Activated effector memory CD4-positive, alpha-beta T cell treated with anti-CD3 and anti-CD28 coated beads, Interleukin-2, amount 50 U/mL, for 16 hours (primary cell): ENCODE results near the gene P2RX6.
"Not testable (repeated sequence)": the region's sequence is repeated elsewhere in the genome, so short reads cannot be mapped to it uniquely, and the experiment has no call there.

Experiments
- DNase-seq: peaks from one replicate; pipeline ENCODE4 v3.0.0-alpha.2; 2020

Gene P2RX6

DNA sequence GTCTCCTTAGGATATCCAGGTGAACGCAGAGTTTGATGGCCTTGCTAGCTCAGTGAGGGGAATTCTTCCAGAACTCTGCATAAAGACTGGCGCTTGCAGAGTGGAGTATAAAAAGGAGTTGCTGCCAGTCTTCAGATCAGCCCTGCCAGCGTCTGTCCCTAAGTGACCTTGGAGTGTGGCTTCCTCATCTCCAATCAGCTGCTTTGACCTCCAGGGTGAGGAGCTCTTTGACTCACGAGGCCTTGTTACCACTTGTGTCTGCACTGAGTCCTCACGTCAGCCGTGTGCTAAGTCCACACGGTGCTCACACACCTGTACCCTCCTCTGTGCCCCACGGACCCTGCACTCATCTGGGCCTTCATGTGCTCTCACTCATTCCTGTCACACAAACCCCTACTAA, 45.4 kb downstream of the P2RX6 start:
- DNase-seq, result not testable (repeated sequence)

DNA sequence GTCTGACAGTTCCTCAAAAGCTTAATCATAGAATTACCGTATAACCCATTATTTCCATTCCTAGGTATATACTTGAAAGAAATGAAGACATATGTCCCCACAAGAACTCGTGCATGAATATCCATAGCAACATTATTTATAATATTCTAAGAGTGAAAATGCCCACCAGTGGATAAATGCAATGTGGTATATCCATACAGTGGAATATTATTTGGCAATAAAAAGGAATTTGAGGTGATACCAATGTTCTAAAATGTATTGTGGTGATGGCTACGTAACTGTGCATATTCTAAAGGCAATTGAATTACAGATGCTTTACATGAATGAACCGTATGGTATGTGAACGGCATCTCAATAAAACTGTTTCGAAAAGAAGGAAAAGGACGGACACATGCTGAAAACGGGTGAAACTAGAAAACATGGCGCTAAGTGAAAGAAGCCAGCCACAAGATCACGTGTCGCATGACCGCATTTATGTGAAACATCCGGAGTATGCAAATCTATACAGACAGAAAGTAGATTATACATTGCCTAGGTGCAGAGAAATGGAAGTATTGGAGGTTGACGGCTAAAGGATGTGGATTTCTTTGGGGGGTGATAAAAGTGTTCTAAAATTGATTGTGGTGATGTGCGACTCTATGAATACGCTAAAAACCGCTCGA, 46.8 kb downstream of the P2RX6 start:
- not testable (repeated sequence) for DNase-seq

DNA sequence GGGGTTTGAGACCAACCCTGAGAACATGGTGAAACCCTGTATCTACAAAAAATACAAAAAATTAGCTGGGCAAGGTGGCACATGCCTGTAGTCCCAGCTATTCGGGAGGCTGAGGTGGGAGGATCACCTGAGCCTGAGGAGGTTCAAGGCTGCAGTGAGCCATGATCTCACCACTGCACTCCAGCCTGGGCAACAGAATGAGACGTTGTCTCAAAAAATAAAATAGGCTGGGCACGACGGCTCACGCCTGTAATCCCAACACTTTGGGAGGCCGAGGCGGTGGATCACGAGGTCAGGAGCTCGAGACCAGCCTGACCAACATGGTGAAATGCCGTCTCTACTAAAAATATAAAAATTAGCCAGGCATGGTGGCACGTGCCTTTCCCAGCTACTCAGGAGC, 49.5 kb downstream of the P2RX6 start:
- DNase-seq, result not testable (repeated sequence)

DNA sequence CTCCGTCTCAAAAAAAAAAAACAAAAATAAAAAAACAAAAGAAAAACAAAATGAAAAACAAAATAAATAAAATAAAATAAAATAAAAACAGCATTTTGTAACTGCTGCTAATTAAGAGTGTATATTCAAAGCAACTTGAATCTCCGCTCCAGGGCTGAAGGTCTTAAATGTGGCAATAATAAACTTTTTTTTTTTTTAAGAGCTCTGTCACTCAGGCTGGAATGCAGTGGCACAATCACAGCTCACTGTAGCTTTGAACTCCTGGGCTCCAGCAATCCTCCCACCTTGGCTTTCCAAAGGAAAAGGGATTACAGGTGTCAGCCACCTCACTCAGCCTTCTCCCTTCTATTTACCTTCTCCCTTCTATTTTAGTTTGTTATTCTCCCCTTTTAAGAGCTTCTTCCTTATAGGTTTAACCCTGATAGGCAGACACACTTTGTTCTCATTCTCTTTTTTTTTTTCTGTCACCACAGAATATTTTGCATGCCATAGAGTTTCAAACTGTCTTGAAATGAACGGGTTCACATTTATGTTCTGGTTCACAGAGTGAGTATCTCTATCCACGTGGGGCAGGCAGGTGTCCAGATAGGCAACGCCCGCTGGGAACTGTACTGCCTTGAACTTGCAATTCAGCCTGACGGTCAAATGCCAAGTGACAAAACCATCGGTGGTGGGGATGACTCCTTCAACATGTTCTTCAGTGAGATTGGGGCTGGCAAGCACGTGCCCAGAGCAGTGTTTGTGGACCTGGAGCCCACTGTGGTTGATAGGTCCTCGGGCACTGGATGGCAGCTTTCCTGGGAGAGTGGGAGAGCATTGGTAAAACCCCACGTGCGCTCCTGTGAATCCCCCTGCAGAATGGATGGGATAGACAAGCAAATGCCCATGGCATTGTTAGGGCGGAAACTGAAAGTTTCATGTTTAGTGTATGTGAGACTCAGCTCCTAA, 50.2 kb downstream of the P2RX6 start:
- DNase-seq, result no peak

DNA sequence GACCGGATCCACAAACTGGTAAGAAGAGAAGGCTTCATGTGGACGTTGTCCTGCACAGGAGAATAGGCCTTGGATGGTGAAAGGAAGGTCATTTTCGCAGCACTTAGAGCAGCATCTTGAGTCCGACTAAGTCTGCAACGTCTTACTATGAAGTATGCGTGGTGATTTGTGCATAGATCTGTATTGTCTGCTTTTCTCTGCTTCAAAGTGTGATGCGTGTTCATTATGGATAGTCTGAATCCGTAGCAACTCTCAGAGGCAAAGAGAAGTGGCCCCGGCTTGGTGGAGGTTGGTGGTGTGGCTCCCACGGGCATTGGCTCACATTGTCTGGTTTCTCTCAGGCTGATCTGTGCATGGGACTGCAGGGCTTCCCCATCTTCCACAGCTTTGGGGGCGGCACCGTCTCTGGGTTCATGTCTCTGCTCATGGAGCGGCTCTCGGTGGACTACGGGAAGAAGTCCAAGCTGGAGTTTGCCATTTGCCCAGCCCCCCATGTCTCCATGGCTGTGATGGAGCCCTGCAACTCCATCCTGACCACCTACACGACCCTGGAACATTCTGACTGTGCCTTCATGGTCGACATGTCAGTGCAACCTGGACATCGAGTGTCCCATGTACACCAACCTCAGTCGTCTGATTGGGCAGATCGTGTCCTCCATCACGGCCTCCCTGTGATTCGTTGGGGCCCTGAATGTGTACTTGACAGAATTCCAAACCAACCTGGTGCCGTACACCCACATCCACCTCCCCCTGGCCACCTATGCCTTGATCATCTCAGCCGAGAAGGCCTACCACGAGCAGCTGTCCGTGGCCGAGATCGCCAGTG, 52.3 kb downstream of the P2RX6 start:
- DNase-seq, result no peak

DNA sequence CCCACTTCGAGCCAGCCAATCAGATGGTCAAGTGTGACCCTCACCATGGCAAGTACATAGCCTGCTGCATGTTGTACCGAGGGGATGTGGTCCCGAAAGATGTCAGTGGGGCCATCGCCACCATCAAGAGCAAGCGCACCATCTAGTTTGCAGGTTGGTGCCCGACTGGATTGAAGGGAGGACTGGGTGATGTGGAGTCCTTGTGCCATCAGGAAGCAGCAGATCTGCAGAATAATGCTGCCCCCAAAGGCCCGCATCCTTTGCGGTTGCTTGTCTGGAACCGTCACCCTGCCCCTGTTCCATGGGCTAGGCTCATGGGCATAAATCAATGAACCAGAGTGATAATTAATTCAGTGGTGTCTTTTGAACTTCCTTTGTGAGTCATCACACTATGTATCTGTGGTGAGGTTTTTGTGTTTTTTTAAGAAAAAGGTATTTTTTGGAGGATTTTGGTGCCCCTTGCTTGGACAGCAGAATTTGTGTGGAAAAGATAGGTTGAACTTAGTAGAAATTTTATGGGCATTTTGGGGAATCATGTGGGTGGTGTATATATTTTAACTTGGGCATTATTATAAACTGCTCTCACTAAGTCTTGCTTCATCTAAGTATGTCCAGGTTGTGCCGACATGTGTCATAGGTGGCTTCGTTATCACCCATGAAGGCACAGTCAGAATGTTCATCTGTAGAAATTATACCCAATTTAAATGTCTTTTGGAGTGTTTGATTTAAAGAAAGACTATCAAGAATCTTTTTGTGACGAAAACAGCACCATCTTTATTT, 53.1 kb downstream of the P2RX6 start:
- no peak for DNase-seq

DNA sequence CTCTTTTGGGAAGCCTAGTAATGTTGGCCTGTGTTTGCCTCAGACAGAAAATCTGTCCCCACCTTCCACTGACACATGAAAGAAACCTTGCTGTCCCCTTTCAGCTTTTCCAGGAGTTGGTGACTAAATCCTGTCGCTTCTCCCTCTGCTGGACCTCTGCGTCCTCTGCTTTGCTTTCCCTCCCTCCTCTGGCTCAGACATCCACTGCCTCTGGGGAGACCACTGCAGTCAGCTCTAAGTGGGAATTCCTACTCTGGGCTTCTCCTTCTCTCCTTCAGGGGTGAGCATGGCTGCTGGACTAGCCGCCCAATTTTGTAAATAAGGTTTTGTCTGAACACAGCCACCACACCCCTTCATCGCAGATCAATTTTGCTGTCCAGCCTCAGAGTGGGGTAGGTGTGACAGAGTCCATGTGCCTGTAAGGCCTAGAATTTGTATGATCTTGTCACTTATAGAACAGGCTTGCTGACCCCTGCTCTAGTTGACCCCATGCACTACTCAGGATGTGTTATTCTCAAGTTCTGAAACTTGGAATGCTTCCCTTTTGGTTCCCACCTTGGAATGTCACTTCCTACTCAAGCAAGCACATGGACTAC, 53.8 kb downstream of the P2RX6 start:
- DNase-seq, result no peak

DNA sequence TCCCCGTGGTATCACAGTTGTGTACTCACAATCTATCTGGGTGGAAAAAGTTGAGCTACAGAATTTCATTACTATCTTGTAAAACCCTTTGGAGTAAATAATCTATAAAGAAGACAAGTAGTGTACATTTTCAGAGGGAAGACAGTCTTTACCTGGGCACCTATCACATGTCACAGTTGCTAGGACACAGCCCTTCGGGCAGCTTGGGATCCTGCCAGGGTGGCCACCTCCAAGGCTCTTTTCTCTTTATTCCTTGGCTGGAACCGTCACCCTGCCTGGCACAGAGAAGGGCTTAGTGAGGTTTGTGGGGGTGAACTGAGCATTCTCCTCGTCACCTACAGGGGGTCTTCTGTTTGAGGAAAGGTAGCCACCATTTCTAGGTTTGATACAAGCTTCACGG, 54.4 kb downstream of the P2RX6 start:
- DNase-seq, result no peak

DNA sequence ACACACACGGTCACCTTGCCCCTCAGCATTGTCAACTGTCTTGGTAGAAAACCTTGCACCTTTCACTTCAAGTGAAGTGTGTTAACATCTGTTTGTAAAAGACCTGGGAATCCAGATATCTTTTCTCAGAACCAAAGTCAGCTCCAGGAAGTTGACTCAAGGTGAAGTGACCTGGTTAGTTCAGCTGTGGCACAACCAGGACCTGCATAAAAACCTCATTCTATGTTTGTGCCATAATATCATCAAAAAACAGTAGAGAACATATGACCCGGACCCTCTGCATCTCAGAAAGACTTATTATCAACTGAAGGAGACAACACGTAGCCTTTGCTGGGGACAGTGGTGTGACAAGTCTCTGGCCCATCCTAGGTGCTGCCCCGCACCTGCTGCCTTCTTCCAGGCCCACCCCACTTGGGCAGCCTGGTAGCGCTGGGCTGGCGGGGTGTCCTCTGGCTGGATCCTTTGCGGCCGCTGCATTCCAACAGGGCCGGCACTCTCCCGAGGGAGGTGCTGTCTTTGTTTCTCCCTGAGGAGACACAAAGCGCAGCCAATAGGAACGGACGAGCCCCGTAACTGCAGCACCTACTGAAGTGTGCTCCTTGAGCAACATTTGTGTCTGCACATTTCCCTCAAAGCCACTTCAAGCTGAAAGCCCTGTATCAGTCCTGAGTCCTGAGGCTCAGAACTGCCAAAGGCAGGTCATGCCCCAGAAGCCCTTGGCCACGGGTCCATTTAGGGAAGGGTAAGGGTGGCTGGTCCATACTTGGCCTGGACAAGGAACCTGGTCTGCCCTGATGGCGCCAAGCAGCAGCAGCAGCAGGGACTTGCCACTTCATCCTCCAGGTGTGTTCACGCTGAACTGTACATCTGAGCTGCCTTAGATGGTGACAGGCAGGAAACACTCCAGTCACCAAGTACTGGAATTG, 56.0 kb downstream of the P2RX6 start:
- DNase-seq, result no peak

DNA sequence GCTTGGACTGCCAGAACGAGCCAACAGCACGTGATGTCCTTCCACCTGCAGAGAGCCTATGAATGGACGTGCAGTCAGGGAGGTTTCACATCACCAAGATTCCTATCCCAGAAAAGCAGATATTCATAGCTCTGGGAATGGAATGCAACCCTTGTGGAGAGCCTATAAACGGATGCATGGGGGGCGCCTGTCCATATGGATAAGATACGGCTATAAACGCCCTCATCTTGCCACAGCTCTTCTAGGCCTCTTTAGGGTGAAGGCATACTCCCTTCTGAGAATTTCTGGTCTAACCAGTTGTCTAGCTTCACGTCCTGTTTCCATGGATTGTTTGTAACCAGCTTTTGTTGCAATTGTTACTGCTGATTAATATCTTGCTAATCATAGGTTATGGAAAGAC, 56.8 kb downstream of the P2RX6 start:
- not testable (repeated sequence) for DNase-seq

DNA sequence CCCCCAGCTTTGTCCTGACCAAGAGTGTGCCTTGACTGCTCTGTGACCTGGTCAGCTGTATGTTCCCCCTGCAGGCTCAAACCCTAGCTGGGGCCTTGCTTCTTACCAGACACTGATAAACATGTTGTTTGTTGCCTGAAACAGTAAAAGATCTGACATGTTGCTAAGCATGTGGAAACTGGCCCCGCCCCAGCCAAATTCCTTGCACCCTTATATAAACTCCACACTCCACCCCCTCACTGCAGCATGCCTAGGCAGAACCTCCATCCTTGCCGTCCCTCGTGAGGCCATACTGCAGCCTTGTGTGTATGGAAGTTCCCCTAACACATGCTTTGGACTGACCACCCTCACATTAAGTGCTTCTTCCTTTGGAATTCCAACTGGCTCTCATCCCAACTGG, 58.1 kb downstream of the P2RX6 start:
- no peak for DNase-seq

DNA sequence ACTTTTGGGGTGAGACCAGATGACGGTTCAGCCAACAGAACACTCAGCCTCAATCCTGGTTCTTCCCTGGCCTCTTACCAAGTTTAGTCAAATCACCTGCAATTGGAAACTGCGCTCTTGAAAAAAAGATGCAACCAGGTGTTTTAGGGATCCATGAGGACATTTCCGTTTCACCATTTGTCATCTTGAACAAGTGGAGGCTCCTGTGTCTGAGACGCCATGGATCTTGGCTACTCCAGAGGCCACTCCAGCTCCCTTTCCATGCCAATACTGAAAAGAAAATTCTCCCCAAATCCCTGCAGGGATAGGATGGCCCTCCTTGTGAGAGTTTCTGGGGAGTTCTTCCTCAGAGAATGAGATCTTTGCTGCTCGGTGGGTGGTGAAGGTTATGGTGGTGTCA, 58.5 kb downstream of the P2RX6 start:
- DNase-seq, result no peak

DNA sequence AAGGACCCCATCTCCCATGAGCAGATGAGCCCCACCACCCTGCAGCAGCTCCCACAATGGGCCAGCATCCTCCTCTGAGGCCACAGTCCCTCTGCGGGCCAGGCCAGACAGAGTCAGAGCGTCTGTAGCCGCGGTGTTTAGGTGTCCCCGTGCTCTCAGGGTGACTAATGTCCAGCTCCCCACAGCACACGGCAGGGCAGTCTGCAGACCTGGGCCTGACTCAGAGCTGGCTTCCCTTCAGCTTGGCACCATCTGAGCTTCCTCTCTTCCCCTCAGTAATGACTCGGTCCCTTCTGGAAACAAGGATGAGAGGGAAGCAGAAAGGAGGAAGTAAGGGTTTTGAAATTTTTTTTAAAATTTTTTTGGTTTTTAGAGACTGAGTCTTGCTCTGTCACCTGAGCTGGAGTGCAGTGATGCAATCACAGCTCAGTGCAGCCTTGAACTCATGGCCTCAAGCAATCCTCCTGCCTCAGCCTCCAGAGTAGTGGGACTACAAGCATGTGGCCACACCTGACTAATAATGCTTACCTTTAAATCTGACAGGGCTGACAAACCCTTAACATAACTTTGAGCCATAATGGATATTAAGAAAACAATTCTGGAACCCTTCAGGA, 59.2 kb downstream of the P2RX6 start:
- no peak for DNase-seq

DNA sequence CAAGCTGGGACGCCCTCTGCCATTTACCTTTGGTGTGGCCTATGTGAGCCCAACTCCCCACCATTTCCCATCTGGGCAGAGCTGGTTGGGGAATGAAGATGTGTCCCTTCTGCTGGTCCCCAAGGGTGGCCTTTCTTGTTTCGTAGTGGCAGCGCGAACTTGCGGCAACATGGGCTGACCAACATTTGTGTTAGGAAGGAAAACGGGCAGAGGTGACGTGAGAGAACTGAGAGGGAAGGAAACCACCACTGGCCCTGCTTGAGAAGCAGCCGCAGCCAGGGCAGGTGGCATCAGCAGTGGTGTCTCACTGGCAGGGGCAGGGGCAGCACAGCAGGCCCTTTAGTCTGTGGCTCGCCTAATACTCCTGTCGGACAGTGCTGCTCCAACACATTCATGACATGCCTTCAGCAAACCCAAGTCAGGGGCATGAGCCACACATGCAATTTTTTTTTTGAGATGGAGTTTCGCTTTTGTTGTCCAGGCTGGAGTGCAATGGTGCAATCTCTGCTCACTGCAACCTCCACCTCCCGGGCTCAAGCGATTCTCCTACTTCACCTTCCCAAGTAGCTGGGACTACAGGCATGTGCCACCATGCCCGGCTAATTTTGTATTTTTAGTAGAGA, 60.7 kb downstream of the P2RX6 start:
- DNase-seq, result no peak

DNA sequence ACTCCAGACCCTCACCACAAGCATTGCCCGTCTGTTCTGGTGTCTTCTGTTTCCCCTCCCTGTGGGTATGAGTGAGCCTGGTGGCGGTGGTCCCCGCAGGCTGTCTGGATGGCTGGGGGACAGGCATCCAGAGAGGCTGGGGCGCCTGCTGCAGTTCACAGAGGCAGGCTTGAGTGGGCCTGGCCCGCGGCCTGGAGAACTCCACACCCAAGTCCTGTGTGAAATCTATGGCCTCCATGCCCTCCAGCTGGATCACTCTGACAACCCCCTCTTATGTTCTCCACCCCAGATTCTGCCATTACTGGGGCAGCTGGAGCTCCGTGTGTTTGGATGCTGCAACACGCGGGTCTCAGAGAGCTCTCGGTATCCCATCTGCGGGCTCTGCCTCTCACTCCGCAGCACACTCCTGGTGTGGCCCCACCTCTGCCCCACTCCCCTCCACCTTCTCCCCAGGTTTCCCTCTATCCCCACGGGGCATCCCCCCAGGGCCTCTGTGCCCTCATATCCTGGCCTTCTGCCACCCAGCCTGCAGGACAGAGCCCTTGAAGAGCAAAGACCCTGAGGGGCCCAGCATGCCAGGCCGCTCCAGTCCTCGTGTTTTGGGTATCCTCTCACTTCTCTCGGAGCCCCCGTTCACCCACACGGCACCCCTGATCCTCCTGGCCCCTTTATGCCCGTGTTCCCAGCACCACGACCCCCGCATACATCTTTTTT, 62.1 kb downstream of the P2RX6 start:
- DNase-seq, result no peak
